K562 (cell line): ENCODE data around the gene TOMT. TPM values are rescaled to one million over a fixed set of nuclear protein-coding genes. Genes with fewer than 3 reads are reported as not detected.

Source experiments
- ATAC-seq: fragments of 200-7000 bp; cut with Tn5 transposase; 3 replicates; pipeline ENCODE4 v1.9.1; 2020; ENCODE audit warnings: moderate library complexity
- BruUV-seq: library from RNA; stranded (reverse); fragments of 400-500 nt; replicated peaks from 2 replicates; lab custom pipeline; 2021; lab: Mats Ljungman, UMichigan
- CTCF ChIA-PET: fragments of 300-600 bp; formaldehyde crosslinking; extraction: SDS; loops from one replicate; lab custom pipeline; 2021; ENCODE audit warnings: low intra/inter-chr PET ratio; lab: Yijun Ruan, JAX
- POLR2A ChIA-PET: fragments of 300-600, 350-650 bp; sonication (Branson Sonifier 250); formaldehyde crosslinking; extraction: SDS; loops from one replicate; lab custom pipeline; 2021; ENCODE audit warnings: antibody characterized with exemption, inconsistent platforms; lab: Yijun Ruan, JAX
- DNase-seq, 4 experiments: peaks; one replicate each; pipeline versions ENCODE4 v3.0.0 to v3.0.0-alpha.2; 2011 to 2018; ENCODE audit warnings: low spot score in 3 of 4, mixed read lengths in 3 of 4; ENCODE audit errors: extremely low read depth in 1 of 4
- FAIRE-seq: peaks from 2 replicates; lab custom pipeline; 2011; peaks lifted over from hg19 to GRCh38; lab: Jason Lieb, UNC
- H2AFZ ChIP-seq: 2 replicates; pipeline ENCODE4 v1.6.0; 2011; ENCODE audit warnings: low read depth, low read length, control low read depth, inconsistent platforms
- H3K27ac ChIP-seq: fragments of 200-600 bp; 3 replicates; pipeline ENCODE4 v1.8.0; 2011; ENCODE audit warnings: low read depth, mild to moderate bottlenecking, control low read depth, inconsistent platforms, low read length, moderate library complexity, mixed read lengths; ENCODE audit errors: extremely low read depth
- H3K27me3 ChIP-seq, 2 experiments: fragments of 300-600 bp in 1 of 2; 2 replicates in 1 of 2; 3 replicates in 1 of 2; pipeline versions ENCODE4 v1.6.0 to v1.8.0; 2011; ENCODE audit warnings: inconsistent platforms in 2 of 2, low read length in 2 of 2, mild to moderate bottlenecking in 1 of 2, mixed read lengths in 1 of 2, moderate library complexity in 1 of 2; ENCODE audit not compliant: control insufficient read depth in 2 of 2, insufficient read depth in 2 of 2
- H3K36me3 ChIP-seq: fragments of 300-600 bp; 3 replicates; pipeline ENCODE4 v1.8.0; 2011; ENCODE audit warnings: mild to moderate bottlenecking, low read length, inconsistent platforms; ENCODE audit not compliant: control insufficient read depth, insufficient read depth
- H3K4me1 ChIP-seq, 2 experiments: fragments of 200-600 bp in 1 of 2; replicated peaks in 1 of 2; 2 replicates in 1 of 2; 3 replicates in 1 of 2; pipeline versions ENCODE4 v1.5.1 to v1.8.0; 2011; ENCODE audit warnings: inconsistent platforms in 2 of 2, low read length in 2 of 2, mild to moderate bottlenecking in 1 of 2, mixed read lengths in 1 of 2, moderate library complexity in 1 of 2; ENCODE audit not compliant: control insufficient read depth in 2 of 2, insufficient read depth in 2 of 2
- H3K4me2 ChIP-seq: 2 replicates; pipeline ENCODE4 v1.6.1; 2011; ENCODE audit warnings: low read length, control low read depth, inconsistent platforms, mixed read lengths; ENCODE audit not compliant: insufficient read depth
- H3K4me3 ChIP-seq: fragments of 200-600 bp; sonication (generic), shearing (Covaris generic); 2 replicates; pipeline ENCODE4 v1.5.1; 2016; ENCODE audit warnings: control low read depth, inconsistent platforms
- H3K79me2 ChIP-seq: fragments of 200-600 bp; 3 replicates; pipeline ENCODE4 v1.8.0; 2011; ENCODE audit warnings: low read length, inconsistent platforms; ENCODE audit not compliant: control insufficient read depth, insufficient read depth
- H3K9ac ChIP-seq, 2 experiments: 2 replicates each; pipeline versions ENCODE4 v1.6.0 to v1.6.1; 2011; ENCODE audit warnings: low read depth in 2 of 2, low read length in 2 of 2, control low read depth in 1 of 2, inconsistent platforms in 1 of 2, mild to moderate bottlenecking in 1 of 2, mixed read lengths in 1 of 2; ENCODE audit not compliant: insufficient read depth in 1 of 2
- H3K9me1 ChIP-seq: one replicate; pipeline ENCODE4 v1.6.0; 2011; ENCODE audit warnings: inconsistent platforms, mild to moderate bottlenecking, low read length, moderate library complexity; ENCODE audit not compliant: control insufficient read depth, insufficient read depth
- H3K9me3 ChIP-seq: replicated peaks from 2 replicates; pipeline ENCODE4 v1.5.1; 2011; ENCODE audit warnings: low read depth, low read length, inconsistent platforms; ENCODE audit not compliant: control insufficient read depth, insufficient read depth
- H4K20me1 ChIP-seq: replicated peaks from 2 replicates; pipeline ENCODE4 v1.6.1; 2011; ENCODE audit warnings: low read length, inconsistent platforms, mixed read lengths; ENCODE audit not compliant: control insufficient read depth, insufficient read depth
- ARID1B ChIP-seq: fragments of 450-650 bp; IDR thresholded peaks from 2 replicates; pipeline ENCODE4 v1.6.1; 2016; ENCODE audit warnings: antibody characterized with exemption, mild to moderate bottlenecking, inconsistent platforms
- CC2D1A ChIP-seq: fragments of 450-650 bp; IDR thresholded peaks from 2 replicates; pipeline ENCODE4 v1.6.1; 2017; ENCODE audit warnings: mild to moderate bottlenecking
- DDX20 ChIP-seq: fragments of 450-650 bp; IDR thresholded peaks from 2 replicates; pipeline ENCODE4 v1.6.1; 2016; ENCODE audit warnings: missing genetic modification characterization, low read depth, mild to moderate bottlenecking, missing compliant biosample characterization, moderate library complexity
- ELF1 ChIP-seq: fragments of 200-800 bp; sonication (Bioruptor generic); IDR thresholded peaks from 2 replicates; pipeline ENCODE4 v1.6.1; 2016; ENCODE audit warnings: missing genetic modification characterization, missing compliant biosample characterization
- FOSL1 ChIP-seq: fragments of 200-800 bp; sonication (Bioruptor generic); conservative IDR thresholded peaks from 2 replicates; pipeline ENCODE4 v1.6.1; 2016; ENCODE audit warnings: missing genetic modification characterization, missing compliant biosample characterization
- GATAD2A ChIP-seq: fragments of 450-650 bp; IDR thresholded peaks from 2 replicates; pipeline ENCODE4 v1.6.1; 2017
- HNRNPH1 ChIP-seq: fragments of 200-400 bp; formaldehyde crosslinking; optimal IDR thresholded peaks from 2 replicates; pipeline ENCODE3; 2017; ENCODE audit warnings: low read depth, mild to moderate bottlenecking, low read length, moderate library complexity
- JUND ChIP-seq, 2 experiments: IDR thresholded peaks; 2 replicates in 1 of 2; 3 replicates in 1 of 2; pipeline ENCODE4 v1.6.1; 2011; ENCODE audit warnings: borderline replicate concordance in 2 of 2, low read depth in 2 of 2, low read length in 2 of 2, improper control_type of control experiment in 1 of 2, missing biosample characterization in 1 of 2, missing genetic modification characterization in 1 of 2, missing genetic modification reagents in 1 of 2
- MEIS2 ChIP-seq: fragments of 450-650 bp; IDR thresholded peaks from 2 replicates; pipeline ENCODE4 v1.6.1; 2014; ENCODE audit warnings: mild to moderate bottlenecking; ENCODE audit not compliant: partially characterized antibody
- NCOR1 ChIP-seq: fragments of 450-650 bp; IDR thresholded peaks from 2 replicates; pipeline ENCODE4 v1.6.1; 2016; ENCODE audit warnings: mild to moderate bottlenecking, moderate library complexity
- NEUROD1 ChIP-seq: fragments of 150-350 bp; IDR thresholded peaks from 2 replicates; pipeline ENCODE4 v1.6.1; 2014; ENCODE audit warnings: borderline replicate concordance, low read length, low read depth; ENCODE audit not compliant: partially characterized antibody
- PTRF ChIP-seq: fragments of 450-650 bp; IDR thresholded peaks from 2 replicates; pipeline ENCODE4 v1.6.1; 2016; ENCODE audit warnings: mild to moderate bottlenecking, missing genetic modification characterization, missing compliant biosample characterization
- RCOR1 ChIP-seq, 2 experiments: IDR thresholded peaks; 2 replicates each; pipeline ENCODE4 v1.6.1; 2012; ENCODE audit warnings: low read depth in 2 of 2, low read length in 2 of 2, borderline replicate concordance in 1 of 2, improper control_type of control experiment in 1 of 2
- SMARCA4 ChIP-seq: fragments of 450-650 bp; IDR thresholded peaks from 2 replicates; pipeline ENCODE4 v1.6.1; 2016
- SMARCE1 ChIP-seq: fragments of 450-650 bp; IDR thresholded peaks from 2 replicates; pipeline ENCODE4 v1.7.1; 2016; ENCODE audit warnings: mild to moderate bottlenecking
- TCF7 ChIP-seq: sonication (generic); IDR thresholded peaks from 2 replicates; pipeline ENCODE4 v1.6.1; 2016; ENCODE audit warnings: antibody characterized with exemption, borderline replicate concordance
- ZBTB7A ChIP-seq: IDR thresholded peaks from 2 replicates; pipeline ENCODE4 v1.6.1; 2011; ENCODE audit warnings: low read depth, mild to moderate bottlenecking, low read length, moderate library complexity, borderline replicate concordance; ENCODE audit not compliant: control insufficient read depth
- ZNF133 ChIP-seq: fragments of 250-450 bp; sonication (Bioruptor Pico); IDR thresholded peaks from 2 replicates; pipeline ENCODE4 v1.4.0; 2020; ENCODE audit warnings: mild to moderate bottlenecking
- ZNF239 ChIP-seq: fragments of 250-450 bp; sonication (Bioruptor Pico); IDR thresholded peaks from 2 replicates; pipeline ENCODE4 v1.4.0; 2020; ENCODE audit warnings: mild to moderate bottlenecking
- WGBS: fragments of 100-300 bp; shearing (Covaris generic); methylation state at CpG from one replicate; pipeline ENCODE4 v1.1.6; 2016; ENCODE audit warnings: low coverage, mixed read lengths; ENCODE audit not compliant: insufficient coverage; ENCODE audit errors: missing lambda C conversion rate; 5-methylcytosine and 5-hydroxymethylcytosine counted together
- in situ Hi-C: fragments of 300-500 bp; cut with MboI; formaldehyde crosslinking; loops from 4 replicates; pipeline ENCODE4 v1.15.0; 2018; ENCODE audit warnings: inconsistent platforms, mixed read lengths
- intact Hi-C: fragments of 100-400 bp; cut with micrococcal nuclease; formaldehyde crosslinking; loops from 2 replicates; pipeline ENCODE4 v1.14.2; 2022
- polyA plus RNA-seq, 8 experiments: library from polyadenylated mRNA; depleted of rRNA in 4 of 8; stranded (reverse) in 5 of 8; unstranded in 3 of 8; fragments of >200 nt; fragmentation: Nextera tagmentation in 2 of 8; fragmentation: Illumina TruSeq in 1 of 8; extraction: Ambion mirVana in 2 of 8; extraction: Trizol in 1 of 8; gene quantifications; 2 replicates each; pipeline versions ENCODE4 v1.2.1 to v1.2.3, GENCODE V29; 2011 to 2014; ENCODE audit warnings: inconsistent platforms in 1 of 8, missing spikeins in 1 of 8
- total RNA-seq, 7 experiments: library from RNA; depleted of rRNA in 6 of 7; stranded (reverse); fragments of >200 nt in 6 of 7; fragmentation: Illumina TruSeq in 2 of 7; extraction: Trizol in 2 of 7; gene quantifications; 2 replicates each; pipeline versions ENCODE4 v1.2.1 to v1.2.3, GENCODE V29; 2011 to 2021; ENCODE audit warnings: low replicate concordance in 1 of 7
- TF ChIP-seq, protein P1 (sequence below), 2 experiments: IDR thresholded peaks in 1 of 2; conservative IDR thresholded peaks in 1 of 2; 2 replicates each; pipeline ENCODE4 v1.6.1; 2016; ENCODE audit warnings: low read depth in 2 of 2, mild to moderate bottlenecking in 1 of 2, missing compliant biosample characterization in 1 of 2, missing genetic modification characterization in 1 of 2, moderate library complexity in 1 of 2

Gene TOMT
- total and polyA plus RNA-seq, 9 of the 15 experiments (the other 6 are each of a cell fraction or from before 2014, with no cell fraction given): not detected

DNA sequence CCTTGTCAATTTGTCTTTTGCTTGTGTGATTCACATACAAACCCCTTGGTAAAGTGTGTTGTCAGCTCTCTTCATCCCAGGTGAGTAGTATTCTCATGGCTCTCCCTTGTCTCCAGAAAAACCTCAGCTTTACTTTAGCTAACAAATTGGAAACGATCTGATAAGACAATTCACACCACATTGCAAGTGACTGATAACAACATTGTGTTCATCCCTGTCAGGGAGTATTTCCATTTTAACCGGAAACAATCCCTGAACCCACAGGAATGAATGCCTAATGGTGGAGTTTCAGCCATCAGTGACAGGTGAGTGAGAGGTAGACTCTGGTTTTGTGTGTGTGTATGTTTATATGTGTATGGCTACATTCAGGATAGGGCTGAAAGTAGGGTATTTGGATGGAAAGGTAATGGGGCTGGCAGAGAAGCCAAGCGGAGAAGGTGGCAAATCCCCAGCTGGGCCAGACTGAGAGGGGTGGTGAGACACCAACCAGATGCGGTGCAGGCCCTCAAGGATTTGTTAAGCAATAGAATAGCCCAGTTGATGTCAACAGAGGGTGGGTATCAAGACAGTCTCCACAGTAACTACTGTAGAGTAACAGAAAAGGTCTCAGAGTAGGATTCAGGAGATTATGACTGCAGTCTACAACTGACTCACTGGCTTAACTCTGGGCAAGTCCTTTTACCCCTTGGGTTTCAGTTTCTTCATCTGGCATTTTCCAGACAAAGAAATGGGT, 17.5 kb upstream of the TOMT start:
- no peaks in the 10 kb centered on the region for H3K9me3 ChIP-seq
- H3K27me3 ChIP-seq: no peaks in the 10 kb centered on the region
- ChIA-PET POLR2A (interaction anchor here (0.9 kb wide), 1 partner anchor 12 kb away, joined by 3 read pairs; no protein-coding TSS in a partner anchor), CTCF (no interaction called here)
- no peaks in the 10 kb centered on the region for H3K79me2 ChIP-seq
- H3K4me1 ChIP-seq: peaks cover 0 to 18% of the 10 kb centered on the region in 2 experiments; a peak in 3 of 5 replicates
- peaks cover 33% of the 10 kb centered on the region for H3K36me3 ChIP-seq
- peaks cover 5% of the 10 kb centered on the region; the same call in 1 of the 2 replicates for H4K20me1 ChIP-seq
- intact Hi-C loops: no loop called here
- no TSS peak for BruUV-seq
- H3K9ac ChIP-seq: no peak overlapping the region
- in situ Hi-C loops: no loop called here
- H2AFZ ChIP-seq: no peak overlapping the region
- DNase-seq (peak in 3 of 4 experiments; percentile 11 to 40 (median 38)), FAIRE-seq (peak; percentile 32), ATAC-seq (no peak)
- no peaks in the 10 kb centered on the region for H3K9me1 ChIP-seq
- no peak overlapping the region for H3K4me2 ChIP-seq
- WGBS: 53% methylated on average over 4 of the region's 4 CpGs
- H3K27ac ChIP-seq: no peak overlapping the region
- H3K4me3 ChIP-seq: no peak overlapping the region
- TF ChIP-seq MEIS2 (no peak), GATAD2A (no peak), TCF7 (no peak), ZNF239 (CRISPR knock-in tag) (no peak), ZNF133 (CRISPR knock-in tag) (no peak), ZBTB7A (no peak), CC2D1A (no peak), SMARCA4 (0 out of 2 replicates have a peak, but pooled peaks have one; percentile 29), RCOR1 (IDR thresholded peaks at IDR 0.05; ENCODE audit: borderline replicate concordance in 1 of 2, low read depth in 2 of 2, low read length in 2 of 2) (peak in 1 of 2 experiments; percentile 81; a peak in 2 of 4 replicates), FOSL1 (0 out of 2 replicates have a peak, but pooled peaks have one; percentile 21), NEUROD1 (no peak), ELF1 (tag) (no peak), DDX20 (tag) (no peak), PTRF (no peak), SMARCE1 (peak; percentile 18; the same call in 1 of the 2 replicates), ARID1B (peak; percentile 65), HNRNPH1 (no peak), NCOR1 (peak; percentile 21; the same call in 1 of the 2 replicates), JUND (IDR thresholded peaks at IDR 0.05; ENCODE audit: borderline replicate concordance, low read depth, low read length) (no peak), JUND (tag; IDR thresholded peaks at IDR 0.05; ENCODE audit: borderline replicate concordance, low read depth, low read length) (no peak)
- TF ChIP-seq, protein P1, sequence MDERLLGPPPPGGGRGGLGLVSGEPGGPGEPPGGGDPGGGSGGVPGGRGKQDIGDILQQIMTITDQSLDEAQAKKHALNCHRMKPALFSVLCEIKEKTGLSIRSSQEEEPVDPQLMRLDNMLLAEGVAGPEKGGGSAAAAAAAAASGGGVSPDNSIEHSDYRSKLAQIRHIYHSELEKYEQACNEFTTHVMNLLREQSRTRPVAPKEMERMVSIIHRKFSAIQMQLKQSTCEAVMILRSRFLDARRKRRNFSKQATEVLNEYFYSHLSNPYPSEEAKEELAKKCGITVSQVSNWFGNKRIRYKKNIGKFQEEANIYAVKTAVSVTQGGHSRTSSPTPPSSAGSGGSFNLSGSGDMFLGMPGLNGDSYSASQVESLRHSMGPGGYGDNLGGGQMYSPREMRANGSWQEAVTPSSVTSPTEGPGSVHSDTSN (CRISPR knock-in tag; IDR thresholded peaks at IDR 0.05; ENCODE audit: low read depth): no peak
- TF ChIP-seq, protein P1 (tag; conservative IDR thresholded peaks at IDR 0.05; ENCODE audit: low read depth): no peak
